Smooth muscle cell (in vitro differentiated cells): ENCODE data around the gene CNGB1. TPM values are rescaled to one million over a fixed set of nuclear protein-coding genes. Genes with fewer than 3 reads are reported as not detected.
A peak's percentile ranks its signal among the peaks of the same experiment; 100 is the strongest.

ENCODE experiments used
- DNase-seq: peaks from one replicate; lab custom pipeline; 2025; ENCODE audit not compliant: unreplicated experiment; lab: John Stamatoyannopoulos, UW
- H2AFZ ChIP-seq: fragments of 200-600 bp; sonication (generic); 2 replicates; pipeline ENCODE4 v1.6.0; 2016; ENCODE audit warnings: antibody characterized with exemption, low read depth, mild to moderate bottlenecking
- H3F3A ChIP-seq: fragments of 200-600 bp; sonication (generic); 2 replicates; pipeline ENCODE4 v1.6.0; 2017; ENCODE audit warnings: antibody characterized with exemption, low read depth
- H3K27ac ChIP-seq: fragments of 200-600 bp; sonication (generic); 2 replicates; pipeline ENCODE4 v1.5.1; 2016; ENCODE audit warnings: low read depth, mild to moderate bottlenecking
- H3K27me3 ChIP-seq: fragments of 200-600 bp; sonication (generic); 2 replicates; pipeline ENCODE4 v1.6.1; 2016; ENCODE audit warnings: low read depth, mild to moderate bottlenecking
- H3K36me3 ChIP-seq: fragments of 200-600 bp; sonication (generic); 2 replicates; pipeline ENCODE4 v1.5.1; 2016; ENCODE audit warnings: low read depth
- H3K4me1 ChIP-seq: fragments of 200-600 bp; sonication (generic); 2 replicates; pipeline ENCODE4 v1.5.1; 2016; ENCODE audit warnings: low read depth
- H3K4me2 ChIP-seq: fragments of 200-600 bp; sonication (generic); 2 replicates; pipeline ENCODE4 v1.6.0; 2016; ENCODE audit warnings: mild to moderate bottlenecking
- H3K4me3 ChIP-seq: fragments of 200-600 bp; sonication (generic); 2 replicates; pipeline ENCODE4 v1.5.1; 2016; ENCODE audit warnings: mild to moderate bottlenecking
- H3K79me2 ChIP-seq: fragments of 200-600 bp; sonication (generic); 2 replicates; pipeline ENCODE4 v1.6.0; 2016; ENCODE audit warnings: low read depth, mild to moderate bottlenecking
- H3K9ac ChIP-seq: fragments of 200-600 bp; sonication (generic); 2 replicates; pipeline ENCODE4 v1.6.0; 2016; ENCODE audit warnings: low read depth
- H3K9me3 ChIP-seq: fragments of 200-600 bp; sonication (generic); replicated peaks from 2 replicates; pipeline ENCODE4 v1.5.1; 2016; ENCODE audit warnings: low read depth
- H4K20me1 ChIP-seq: fragments of 200-600 bp; sonication (generic); 2 replicates; pipeline ENCODE4 v1.6.0; 2016; ENCODE audit warnings: low read depth
- CTCF ChIP-seq: fragments of 200-600 bp; sonication (generic); IDR thresholded peaks from 2 replicates; pipeline ENCODE4 v1.5.1; 2017; ENCODE audit warnings: borderline replicate concordance, mild to moderate bottlenecking, antibody characterized with exemption; ENCODE audit not compliant: insufficient read depth, poor library complexity, severe bottlenecking
- WGBS: methylation state at CpG from one replicate; pipeline ENCODE4 v1.1.7; 2016; ENCODE audit warnings: low lambda C conversion rate; 5-methylcytosine and 5-hydroxymethylcytosine counted together
- polyA plus RNA-seq: library from polyadenylated mRNA; unstranded; fragments of >200 nt; fragmentation: Nextera tagmentation; extraction: Ambion mirVana; gene quantifications from 2 replicates; pipeline ENCODE4 v1.2.1, GENCODE V29; 2016
- total RNA-seq: library from RNA; depleted of rRNA; stranded (reverse); fragments of >200 nt; gene quantifications from 2 replicates; pipeline ENCODE4 v1.2.3, GENCODE V29; 2014

The CNGB1 gene
- total and polyA plus RNA-seq, 2 experiments from 2014 or later: not detected

DNA sequence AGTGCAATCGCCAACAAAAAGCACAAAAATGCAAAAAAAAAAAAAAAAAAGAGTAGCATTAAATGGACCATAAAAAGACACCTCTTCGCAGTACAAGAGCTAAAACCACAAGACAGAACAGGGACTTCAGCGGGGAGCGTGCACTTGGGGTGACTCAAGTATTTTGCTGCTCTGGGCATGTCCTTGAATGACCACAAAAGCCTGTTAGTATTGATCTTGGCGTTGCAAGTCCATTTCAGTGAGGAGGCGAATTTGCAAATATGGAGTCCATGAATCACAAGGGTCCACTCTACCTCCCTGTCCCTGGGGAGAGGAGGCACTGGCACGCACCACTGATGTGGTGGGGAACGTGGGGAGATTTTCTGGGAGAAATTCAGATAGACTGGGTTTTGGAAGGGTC is 78.9 kb downstream of the CNGB1 start:
- Histone ChIP-seq H3K4me1 (no peaks in the 10 kb centered on the region), H4K20me1 (no peaks in the 10 kb centered on the region), H3K79me2 (no peaks in the 10 kb centered on the region), H3K36me3 (no peaks in the 10 kb centered on the region), H3K4me2 (no peak overlapping the region), H3K9ac (no peak overlapping the region), H2AFZ (no peak overlapping the region), H3F3A (no peaks in the 10 kb centered on the region), H3K27me3 (no peaks in the 10 kb centered on the region), H3K4me3 (no peak overlapping the region), H3K9me3 (no peaks in the 10 kb centered on the region), H3K27ac (no peak overlapping the region)
- no peak for TF ChIP-seq CTCF
- no peak for DNase-seq
- WGBS: 84% methylated on average over 8 of the region's 8 CpGs

DNA sequence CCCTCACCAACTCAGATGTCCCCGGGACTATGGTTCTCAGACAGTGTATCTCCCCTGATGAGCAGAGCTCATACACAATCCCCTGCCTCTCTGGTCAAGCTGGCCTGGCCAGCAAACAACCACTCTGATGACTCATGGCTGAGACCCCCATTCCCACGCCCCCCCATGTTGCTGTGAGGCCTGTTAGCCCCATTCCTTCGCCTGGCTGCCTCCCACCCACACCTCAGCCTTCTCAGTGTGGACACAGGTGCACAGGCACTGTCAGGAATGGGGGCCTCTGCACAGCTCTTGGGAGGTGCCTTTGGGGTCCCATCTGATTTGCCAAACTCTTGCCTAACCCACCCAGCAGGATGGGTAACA is 80.2 kb downstream of the CNGB1 start:
- Histone ChIP-seq H3K4me3 (no peak overlapping the region), H3K9ac (no peak overlapping the region), H3K27me3 (no peaks in the 10 kb centered on the region), H2AFZ (no peak overlapping the region), H3F3A (no peaks in the 10 kb centered on the region), H3K36me3 (no peaks in the 10 kb centered on the region), H3K79me2 (no peaks in the 10 kb centered on the region), H3K9me3 (no peaks in the 10 kb centered on the region), H3K27ac (no peak overlapping the region), H3K4me2 (peak overlapping the region; percentile 41), H3K4me1 (no peaks in the 10 kb centered on the region), H4K20me1 (no peaks in the 10 kb centered on the region)
- WGBS: 83% methylated on average over 3 of the region's 3 CpGs
- no peak for TF ChIP-seq CTCF
- DNase-seq: no peak

DNA sequence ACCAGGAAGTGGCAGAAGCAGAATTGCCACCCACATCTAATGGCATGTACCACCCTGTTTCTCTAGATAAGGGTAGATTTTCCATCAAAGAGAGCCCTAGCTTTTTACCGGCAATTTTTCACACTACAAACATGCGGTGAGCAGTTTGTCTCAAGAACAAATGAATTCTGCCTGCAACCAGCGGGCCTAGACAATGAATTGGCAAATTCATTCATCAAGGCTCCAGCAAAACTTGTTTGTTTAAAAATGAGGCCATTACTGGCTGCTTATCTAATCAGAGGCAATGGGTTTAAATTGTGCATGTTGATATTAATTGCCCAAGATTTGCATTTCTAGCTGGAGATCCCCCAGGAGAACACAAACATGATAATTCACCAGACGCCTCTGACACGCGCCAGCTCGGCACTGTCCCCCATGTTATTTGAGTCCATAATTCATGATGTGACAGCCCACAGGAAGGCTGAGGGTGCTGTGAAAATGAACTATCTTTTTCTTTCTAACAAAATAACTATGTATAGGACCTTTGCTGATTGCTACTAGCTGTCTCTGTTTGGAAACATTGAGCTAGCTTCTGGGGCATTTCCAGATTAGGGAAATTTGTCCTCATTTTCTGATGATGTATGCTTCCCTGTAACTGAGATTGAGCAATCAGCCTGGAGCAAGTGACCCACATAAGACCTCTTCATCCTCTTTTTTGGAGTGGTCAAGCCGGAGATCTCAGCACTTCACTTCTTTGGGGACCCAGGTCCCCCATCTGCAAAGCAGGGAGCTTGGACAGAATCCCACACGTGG is 80.8 kb downstream of the CNGB1 start:
- no peak overlapping the region for H3K27ac ChIP-seq
- 39% methylated on average over 9 of the region's 9 CpGs for WGBS
- H3K27me3 ChIP-seq: no peaks in the 10 kb centered on the region
- no peak overlapping the region for H3K9ac ChIP-seq
- TF ChIP-seq CTCF: no peak
- H4K20me1 ChIP-seq: no peaks in the 10 kb centered on the region
- H2AFZ ChIP-seq: no peak overlapping the region
- no peaks in the 10 kb centered on the region for H3K36me3 ChIP-seq
- H3F3A ChIP-seq: no peaks in the 10 kb centered on the region
- no peaks in the 10 kb centered on the region for H3K4me1 ChIP-seq
- no peak for DNase-seq
- H3K9me3 ChIP-seq: no peaks in the 10 kb centered on the region
- H3K79me2 ChIP-seq: no peaks in the 10 kb centered on the region
- peak overlapping the region; percentile 41 for H3K4me2 ChIP-seq
- H3K4me3 ChIP-seq: no peak overlapping the region

DNA sequence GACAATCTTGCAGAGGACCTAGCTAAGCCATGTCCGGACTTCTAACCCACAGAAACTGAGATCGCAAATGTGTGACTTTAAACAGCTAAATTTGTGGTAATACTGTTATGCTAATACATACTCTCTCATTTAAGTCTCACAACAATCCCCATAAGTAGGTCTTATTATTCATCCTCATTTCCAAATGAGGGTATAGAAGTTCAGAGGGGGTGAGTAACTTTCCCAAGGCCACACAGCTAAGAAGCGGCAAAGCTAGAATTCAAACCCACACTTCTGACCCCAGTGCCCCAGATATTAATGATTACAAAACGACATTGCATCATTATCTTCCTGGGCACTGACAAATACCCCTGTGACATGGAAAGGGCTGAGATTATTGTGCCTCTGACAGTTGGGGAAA is 81.4 kb downstream of the CNGB1 start:
- Histone ChIP-seq H3K9ac (no peak overlapping the region), H3K27ac (no peak overlapping the region), H4K20me1 (no peaks in the 10 kb centered on the region), H3K4me3 (no peak overlapping the region), H3K36me3 (no peaks in the 10 kb centered on the region), H3K79me2 (no peaks in the 10 kb centered on the region), H3K9me3 (no peaks in the 10 kb centered on the region), H3F3A (no peaks in the 10 kb centered on the region), H3K4me2 (no peak overlapping the region), H3K4me1 (no peaks in the 10 kb centered on the region), H3K27me3 (peaks cover 2% of the 10 kb centered on the region), H2AFZ (no peak overlapping the region)
- WGBS: 82% methylated on average over 4 of the region's 4 CpGs
- no peak for DNase-seq
- TF ChIP-seq CTCF: no peak
